GM12878 (cell line): ENCODE data around the gene MAST4. TPM values are rescaled to one million over a fixed set of nuclear protein-coding genes. Genes with fewer than 3 reads are reported as not detected.

Source experiments
- ATAC-seq: fragments of 200-7000 bp; cut with Tn5 transposase; 3 replicates; pipeline ENCODE4 v1.9.1; 2020; ENCODE audit warnings: mild to moderate bottlenecking, moderate library complexity
- BruUV-seq: library from RNA; stranded (reverse); fragments of 400-500 nt; replicated peaks from 2 replicates; lab custom pipeline; 2021; lab: Mats Ljungman, UMichigan
- CTCF ChIA-PET: fragments of 300-600 bp; sonication (Branson Sonifier 250); formaldehyde crosslinking; extraction: SDS; loops from one replicate; lab custom pipeline; 2021; ENCODE audit warnings: inconsistent platforms; lab: Yijun Ruan, JAX
- POLR2A ChIA-PET: fragments of 350-600 bp; formaldehyde crosslinking; extraction: SDS; loops from one replicate; lab custom pipeline; 2021; ENCODE audit warnings: inconsistent platforms; lab: Charles Lee
- RAD21 ChIA-PET: fragments of 300-600 bp; sonication (Branson Sonifier 250); formaldehyde crosslinking; loops from one replicate; lab custom pipeline; 2023; ENCODE audit warnings: antibody characterized with exemption; ENCODE audit not compliant: unreplicated experiment; lab: Charles Lee
- SMC1A ChIA-PET: fragments of 300-600 bp; sonication (Branson Sonifier 250); formaldehyde crosslinking; loops from one replicate; lab custom pipeline; 2023; ENCODE audit not compliant: unreplicated experiment, uncharacterized antibody; lab: Charles Lee
- DNase-seq: peaks from one replicate; pipeline ENCODE4 v3.0.0-alpha.2; 2011; ENCODE audit warnings: low read depth, low spot score
- FAIRE-seq: peaks from 3 replicates; lab custom pipeline; 2011; peaks lifted over from hg19 to GRCh38; lab: Jason Lieb, UNC
- H2AFZ ChIP-seq: 2 replicates; pipeline ENCODE4 v1.6.0; 2011; ENCODE audit warnings: low read depth, low read length, control low read depth; ENCODE audit not compliant: control insufficient read depth
- H3K27ac ChIP-seq: 2 replicates; pipeline ENCODE4 v1.5.1; 2011; ENCODE audit warnings: control low read depth; ENCODE audit not compliant: control insufficient read depth, insufficient read depth
- H3K27me3 ChIP-seq, 2 experiments: replicated peaks in 1 of 2; 2 replicates each; pipeline versions ENCODE4 v1.6.0 to v1.6.1; 2011; ENCODE audit warnings: low read length in 1 of 2; ENCODE audit not compliant: control insufficient read depth in 2 of 2, insufficient read depth in 2 of 2
- H3K36me3 ChIP-seq, 2 experiments: 2 replicates each; pipeline ENCODE4 v1.5.1; 2011; ENCODE audit warnings: low read length in 1 of 2; ENCODE audit not compliant: control insufficient read depth in 2 of 2, insufficient read depth in 2 of 2
- H3K4me1 ChIP-seq: 2 replicates; pipeline ENCODE4 v1.6.1; 2011; ENCODE audit warnings: mild to moderate bottlenecking, low read length, moderate library complexity, mixed read lengths; ENCODE audit not compliant: control insufficient read depth, insufficient read depth
- H3K4me2 ChIP-seq: 2 replicates; pipeline ENCODE4 v1.6.0; 2011; ENCODE audit warnings: control low read depth; ENCODE audit not compliant: control insufficient read depth, insufficient read depth
- H3K4me3 ChIP-seq: fragments of 200-600 bp; sonication (generic); 2 replicates; pipeline ENCODE4 v1.5.1; 2016
- H3K79me2 ChIP-seq: 2 replicates; pipeline ENCODE4 v1.6.0; 2011; ENCODE audit warnings: low read length; ENCODE audit not compliant: control insufficient read depth, insufficient read depth
- H3K9ac ChIP-seq: 2 replicates; pipeline ENCODE4 v1.8.0; 2011; ENCODE audit warnings: low read length, control low read depth, mixed read lengths; ENCODE audit not compliant: control insufficient read depth, insufficient read depth
- H3K9me3 ChIP-seq: replicated peaks from 3 replicates; pipeline ENCODE4 v1.5.1; 2011; ENCODE audit warnings: mild to moderate bottlenecking, low read length; ENCODE audit not compliant: control insufficient read depth, insufficient read depth
- H4K20me1 ChIP-seq: 2 replicates; pipeline ENCODE4 v1.6.0; 2011; ENCODE audit not compliant: control insufficient read depth, insufficient read depth
- HDGF ChIP-seq: fragments of 450-650 bp; IDR thresholded peaks from 2 replicates; pipeline ENCODE4 v1.6.1; 2016; ENCODE audit warnings: antibody characterized with exemption
- MXI1 ChIP-seq: fragments of 150-350 bp; IDR thresholded peaks from 2 replicates; pipeline ENCODE4 v1.6.1; 2011; ENCODE audit warnings: low read depth, mild to moderate bottlenecking, inconsistent platforms, low read length, improper control_type of control experiment
- SPI1 ChIP-seq: IDR thresholded peaks from 2 replicates; pipeline ENCODE4 v1.6.1; 2011; ENCODE audit warnings: low read depth, mild to moderate bottlenecking, low read length, moderate library complexity, borderline replicate concordance; ENCODE audit not compliant: insufficient read depth
- WGBS: methylation state at CpG from one replicate; pipeline ENCODE4 v1.1.6; 2016; ENCODE audit warnings: low lambda C conversion rate; ENCODE audit not compliant: insufficient replicate concordance, insufficient coverage; ENCODE audit errors: missing lambda C conversion rate; 5-methylcytosine and 5-hydroxymethylcytosine counted together
- in situ Hi-C: fragments of 300-500 bp; cut with MboI; formaldehyde crosslinking; loops from 9 replicates; pipeline ENCODE4 v1.14.3; 2018; ENCODE audit warnings: mixed read lengths
- intact Hi-C: fragments of 100-400 bp; cut with micrococcal nuclease; formaldehyde crosslinking; loops from one replicate; pipeline ENCODE4 v1.14.2; 2022; ENCODE audit not compliant: unreplicated experiment
- polyA plus RNA-seq, 11 experiments: library from polyadenylated mRNA; depleted of rRNA in 4 of 11; unstranded in 6 of 11; stranded (reverse) in 5 of 11; fragments of >200 nt; fragmentation: Nextera tagmentation in 4 of 11; fragmentation: Illumina TruSeq in 1 of 11; extraction: Ambion mirVana in 4 of 11; extraction: Trizol in 1 of 11; gene quantifications; 1 replicate in 1 of 11; 2 replicates in 10 of 11; pipeline versions ENCODE4 v1.2.1 to v1.2.3, GENCODE V29; 2011 to 2016; ENCODE audit warnings: inconsistent platforms in 2 of 11, missing spikeins in 2 of 11, low read depth in 1 of 11
- total RNA-seq, 4 experiments: library from RNA; depleted of rRNA in 3 of 4; stranded (reverse); fragments of >200 nt in 3 of 4; fragmentation: Illumina TruSeq in 1 of 4; extraction: Trizol in 1 of 4; gene quantifications; 2 replicates each; pipeline versions ENCODE4 v1.2.1 to v1.2.3, GENCODE V29; 2013 to 2021
- TF ChIP-seq, protein P1 (sequence below): fragments of 450-650 bp; IDR thresholded peaks from 2 replicates; pipeline ENCODE4 v1.6.1; 2018; ENCODE audit warnings: mild to moderate bottlenecking, low read depth, moderate library complexity; ENCODE audit not compliant: partially characterized antibody
- TF ChIP-seq, protein P2 (sequence below): fragments of 450-650 bp; IDR thresholded peaks from 2 replicates; pipeline ENCODE4 v1.6.1; 2016; ENCODE audit warnings: mild to moderate bottlenecking

The MAST4 gene
- total and polyA plus RNA-seq, 10 of the 15 experiments (the other 5 are each of a cell fraction or from before 2014, with no cell fraction given), result 0.02 to 1.6 (median 0.29) TPM; not detected in 1

DNA sequence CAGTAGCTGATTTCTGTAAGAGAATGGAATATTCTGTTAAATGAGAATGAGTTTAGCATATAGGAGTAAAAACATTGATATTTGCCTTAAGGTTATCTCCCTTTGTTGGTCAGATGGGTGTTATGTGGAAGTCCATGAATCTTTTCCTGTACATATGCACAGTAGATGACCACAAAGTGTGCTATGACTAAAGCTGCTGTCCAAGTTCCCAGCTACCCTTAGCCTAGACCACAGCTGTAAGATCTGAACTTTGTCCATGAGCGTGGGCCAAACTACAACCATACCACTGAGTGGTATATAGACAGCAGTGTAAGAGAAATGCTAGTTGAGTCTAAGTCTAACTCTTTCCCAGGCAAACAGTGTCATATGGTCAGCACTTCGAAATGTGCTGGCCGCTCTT lies 551.6 kb downstream of the MAST4 start (continued):
- TF ChIP-seq, protein P1, sequence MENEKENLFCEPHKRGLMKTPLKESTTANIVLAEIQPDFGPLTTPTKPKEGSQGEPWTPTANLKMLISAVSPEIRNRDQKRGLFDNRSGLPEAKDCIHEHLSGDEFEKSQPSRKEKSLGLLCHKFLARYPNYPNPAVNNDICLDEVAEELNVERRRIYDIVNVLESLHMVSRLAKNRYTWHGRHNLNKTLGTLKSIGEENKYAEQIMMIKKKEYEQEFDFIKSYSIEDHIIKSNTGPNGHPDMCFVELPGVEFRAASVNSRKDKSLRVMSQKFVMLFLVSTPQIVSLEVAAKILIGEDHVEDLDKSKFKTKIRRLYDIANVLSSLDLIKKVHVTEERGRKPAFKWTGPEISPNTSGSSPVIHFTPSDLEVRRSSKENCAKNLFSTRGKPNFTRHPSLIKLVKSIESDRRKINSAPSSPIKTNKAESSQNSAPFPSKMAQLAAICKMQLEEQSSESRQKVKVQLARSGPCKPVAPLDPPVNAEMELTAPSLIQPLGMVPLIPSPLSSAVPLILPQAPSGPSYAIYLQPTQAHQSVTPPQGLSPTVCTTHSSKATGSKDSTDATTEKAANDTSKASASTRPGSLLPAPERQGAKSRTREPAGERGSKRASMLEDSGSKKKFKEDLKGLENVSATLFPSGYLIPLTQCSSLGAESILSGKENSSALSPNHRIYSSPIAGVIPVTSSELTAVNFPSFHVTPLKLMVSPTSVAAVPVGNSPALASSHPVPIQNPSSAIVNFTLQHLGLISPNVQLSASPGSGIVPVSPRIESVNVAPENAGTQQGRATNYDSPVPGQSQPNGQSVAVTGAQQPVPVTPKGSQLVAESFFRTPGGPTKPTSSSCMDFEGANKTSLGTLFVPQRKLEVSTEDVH, result no peak
- TF ChIP-seq SPI1, result no peak

DNA sequence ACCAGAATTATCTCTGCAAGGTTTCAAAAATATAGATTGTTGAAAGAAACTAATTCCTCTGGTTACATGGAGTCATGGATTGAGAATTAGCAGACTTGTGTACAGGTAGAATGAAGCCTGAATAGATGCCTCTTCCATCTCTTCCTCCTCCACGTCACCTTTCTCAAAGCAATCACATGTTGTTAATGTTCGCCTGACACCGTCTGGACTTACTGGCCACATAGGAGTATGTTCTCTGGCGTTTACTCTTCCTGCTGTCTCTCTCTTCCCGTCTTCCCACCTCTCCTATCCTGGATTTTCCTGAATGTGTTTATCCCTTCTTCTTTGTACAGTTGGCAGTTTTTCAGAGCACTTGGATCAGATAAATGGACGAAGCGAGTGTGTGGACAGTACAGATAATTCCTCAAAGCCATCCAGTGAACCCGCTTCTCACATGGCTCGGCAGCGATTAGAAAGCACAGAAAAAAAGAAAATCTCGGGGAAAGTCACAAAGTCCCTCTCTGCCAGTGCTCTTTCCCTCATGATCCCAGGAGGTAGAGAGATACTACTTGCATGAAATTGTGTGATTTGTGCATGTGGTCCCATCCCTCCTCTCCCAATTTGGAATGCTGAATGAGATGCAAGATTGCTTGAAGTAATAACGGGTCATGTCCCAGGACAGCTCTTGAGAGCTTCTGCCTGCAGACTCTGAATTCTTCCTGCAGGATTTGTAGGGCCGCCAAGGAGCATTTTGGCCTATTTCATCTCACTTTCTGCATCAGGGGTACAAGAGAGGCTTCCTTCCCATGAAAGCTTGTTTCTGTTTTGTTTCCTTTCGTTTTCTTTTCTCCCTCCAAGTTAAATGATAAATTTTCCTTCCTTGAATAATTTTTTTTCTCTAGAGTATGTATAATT lies 553.1 kb downstream of the MAST4 start:
- in situ Hi-C loops, result no loop called here
- DNase-seq, result no peak
- no TSS peak for BruUV-seq
- no peaks in the 10 kb centered on the region for H3K9me3 ChIP-seq
- POLR2A ChIA-PET, result no interaction called here
- H2AFZ ChIP-seq, result no peak overlapping the region
- no peak overlapping the region for H3K9ac ChIP-seq
- peaks cover 4% of the 10 kb centered on the region; the same call in 1 of the 2 replicates for H3K4me1 ChIP-seq
- SMC1A ChIA-PET, result interaction anchor here (0.5 to 1.0 kb wide), 2 partner anchors 25 to 843 kb away, joined by 3 to 4 read pairs; no protein-coding TSS in a partner anchor
- no peaks in the 10 kb centered on the region for H3K79me2 ChIP-seq
- H3K36me3 ChIP-seq, result no peaks in the 10 kb centered on the region
- TF ChIP-seq HDGF (no peak), MXI1 (no peak)
- TF ChIP-seq, protein P2, sequence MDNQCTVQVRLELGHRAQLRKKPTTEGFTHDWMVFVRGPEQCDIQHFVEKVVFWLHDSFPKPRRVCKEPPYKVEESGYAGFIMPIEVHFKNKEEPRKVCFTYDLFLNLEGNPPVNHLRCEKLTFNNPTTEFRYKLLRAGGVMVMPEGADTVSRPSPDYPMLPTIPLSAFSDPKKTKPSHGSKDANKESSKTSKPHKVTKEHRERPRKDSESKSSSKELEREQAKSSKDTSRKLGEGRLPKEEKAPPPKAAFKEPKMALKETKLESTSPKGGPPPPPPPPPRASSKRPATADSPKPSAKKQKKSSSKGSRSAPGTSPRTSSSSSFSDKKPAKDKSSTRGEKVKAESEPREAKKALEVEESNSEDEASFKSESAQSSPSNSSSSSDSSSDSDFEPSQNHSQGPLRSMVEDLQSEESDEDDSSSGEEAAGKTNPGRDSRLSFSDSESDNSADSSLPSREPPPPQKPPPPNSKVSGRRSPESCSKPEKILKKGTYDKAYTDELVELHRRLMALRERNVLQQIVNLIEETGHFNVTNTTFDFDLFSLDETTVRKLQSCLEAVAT, result no peak
- TF ChIP-seq, all 136 proteins: peak for 0
- ChIA-PET RAD21 (no interaction called here), CTCF (interaction anchor here (0.6 to 2.4 kb wide), 7 partner anchors 12 to 843 kb away, joined by 3 to 7 read pairs (median 4); no protein-coding TSS in a partner anchor)
- intact Hi-C loops, result no loop called here
- WGBS, result 48% methylated on average over 14 of the region's 14 CpGs
- Histone ChIP-seq H4K20me1 (no peaks in the 10 kb centered on the region; the same call in 1 of the 2 replicates), H3K4me3 (no peak overlapping the region), H3K27me3 (peaks cover 0 to 3% of the 10 kb centered on the region in 2 experiments; a peak in 2 of 4 replicates), H3K4me2 (no peak overlapping the region), H3K27ac (no peak overlapping the region)
- no peak for FAIRE-seq
- no peak for ATAC-seq
